ENCODE data around the gene ST6GAL1. TPM values are rescaled to one million over a fixed set of nuclear protein-coding genes. Genes with fewer than 3 reads are reported as not detected.

ST6GAL1 gene
- total RNA-seq, 6 experiments from 2014 or later = 389 to 574 (median 483) TPM

DNA sequence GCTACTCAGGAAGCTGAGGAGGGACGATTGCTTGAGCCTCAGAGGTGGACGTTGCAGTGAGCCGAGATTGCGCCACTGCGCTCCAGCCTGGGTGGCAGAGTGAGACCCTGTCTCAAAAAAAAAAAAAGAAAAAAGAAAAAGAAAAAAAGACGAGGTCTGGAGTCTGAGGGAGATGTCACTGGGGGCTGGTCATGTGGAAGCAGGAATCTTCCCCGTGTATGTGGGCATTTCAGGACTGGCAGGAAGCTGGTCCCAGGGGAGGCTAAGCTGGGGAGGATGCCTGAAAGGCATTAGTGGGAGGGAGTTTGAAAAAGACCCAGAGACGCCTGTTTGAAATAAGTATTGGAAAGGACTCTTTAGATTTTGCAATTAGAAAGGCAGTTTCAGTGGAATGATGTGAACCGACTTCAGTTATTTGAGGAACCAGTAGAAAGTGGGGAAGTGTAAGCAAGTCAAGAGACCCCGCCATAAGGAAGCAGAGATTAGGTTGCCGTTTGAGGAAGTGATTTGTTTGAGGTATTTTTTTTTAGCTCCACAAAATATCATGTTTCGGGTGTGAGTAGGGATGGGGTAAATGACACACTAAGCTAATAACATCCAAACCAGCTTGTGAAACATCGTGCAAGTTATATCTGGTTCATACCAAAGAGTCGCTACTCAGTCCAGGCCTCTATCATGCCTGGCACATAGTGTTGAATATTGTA, 55.5 kb downstream of the ST6GAL1 start:
- WGBS (ENCODE audit: insufficient coverage, low coverage, low lambda C conversion rate, missing lambda C conversion rate) = 57% methylated on average over 13 of the region's 14 CpGs
- Histone ChIP-seq H3K4me1 (peaks cover 0 to 45% (median 15%) of the 10 kb centered on the region in 4 donors), H3K36me3 (no peaks in the 10 kb centered on the region), H3K9me3 (no peaks in the 10 kb centered on the region), H3K27ac (no peak overlapping the region), H3K27me3 (no peaks in the 10 kb centered on the region), H3K4me3 (no peak overlapping the region)
- DNase-seq (no peak), ATAC-seq (peak in 1 of 4 donors; percentile 1)
- intact Hi-C loops (cut with DNase I) = no loop called here
- TF ChIP-seq POLR2A (IDR thresholded peaks at IDR 0.05) = no peak
- no peak for TF ChIP-seq CTCF (IDR thresholded peaks at IDR 0.05)

- intact Hi-C loops (cut with DNase I) = no loop called here
- 84% methylated on average over 8 of the region's 8 CpGs for WGBS (ENCODE audit: insufficient coverage, low coverage, low lambda C conversion rate, missing lambda C conversion rate)
- no peak overlapping the region for H3K27ac ChIP-seq
Measured at GRCh38 chr3:186986406-186986805, 56.1 kb downstream of the ST6GAL1 start.

GRCh38 chr3:186986816-186987215, 56.5 kb downstream of the ST6GAL1 start:
- WGBS (ENCODE audit: insufficient coverage, low coverage, low lambda C conversion rate, missing lambda C conversion rate) = 56% methylated on average over 1 of the region's 1 CpG
- ATAC-seq (no peak), DNase-seq (no peak)
- no peak overlapping the region for H3K27ac ChIP-seq
- no peaks in the 10 kb centered on the region for H3K9me3 ChIP-seq
- no peak overlapping the region for H3K4me3 ChIP-seq
- H3K27me3 ChIP-seq = no peaks in the 10 kb centered on the region
- intact Hi-C loops (cut with DNase I) = no loop called here
- peaks cover 0 to 49% (median 15%) of the 10 kb centered on the region in 4 donors for H3K4me1 ChIP-seq
- no peak for TF ChIP-seq POLR2A (IDR thresholded peaks at IDR 0.05)
- no peak for TF ChIP-seq CTCF (IDR thresholded peaks at IDR 0.05)
- no peaks in the 10 kb centered on the region for H3K36me3 ChIP-seq

More at GRCh38 chr3:186986406-186986805, 56.1 kb downstream of the ST6GAL1 start:
- TF ChIP-seq CTCF (IDR thresholded peaks at IDR 0.05) = no peak
- no peak for TF ChIP-seq POLR2A (IDR thresholded peaks at IDR 0.05)
- no peak overlapping the region for H3K4me3 ChIP-seq
- H3K36me3 ChIP-seq = no peaks in the 10 kb centered on the region
- DNase-seq = no peak
- H3K9me3 ChIP-seq = no peaks in the 10 kb centered on the region
- H3K27me3 ChIP-seq = no peaks in the 10 kb centered on the region
- H3K4me1 ChIP-seq = peaks cover 0 to 45% (median 15%) of the 10 kb centered on the region in 4 donors
- ATAC-seq = no peak

GRCh38 chr3:186988806-186989205, 58.5 kb downstream of the ST6GAL1 start:
- no peak for DNase-seq

More at GRCh38 chr3:186988806-186989205, 58.5 kb downstream of the ST6GAL1 start:
- Histone ChIP-seq H3K4me3 (no peak overlapping the region), H3K9me3 (no peaks in the 10 kb centered on the region), H3K27me3 (no peaks in the 10 kb centered on the region), H3K27ac (peak overlapping the region; percentile 71 to 92 (median 91)), H3K36me3 (no peaks in the 10 kb centered on the region), H3K4me1 (peaks cover 0 to 52% (median 19%) of the 10 kb centered on the region in 4 donors)
- no peak for TF ChIP-seq CTCF (IDR thresholded peaks at IDR 0.05)
- no peak for TF ChIP-seq POLR2A (IDR thresholded peaks at IDR 0.05)
- 25% methylated on average over 3 of the region's 3 CpGs for WGBS (ENCODE audit: insufficient coverage, low coverage, low lambda C conversion rate, missing lambda C conversion rate)
- intact Hi-C loops (cut with DNase I) = no loop called here
- peak in 2 of 4 donors; percentile 4 to 8 for ATAC-seq
